Posterior vena cava (tissue), 2 donors: ENCODE measurements around the gene XPO6. TPM values are rescaled to one million over a fixed set of nuclear protein-coding genes. Genes with fewer than 3 reads are reported as not detected.

Experiments used
- DNase-seq: peaks from one replicate; pipeline ENCODE4 v3.0.0-alpha.2; 2020; ENCODE audit warnings: low spot score
- intact Hi-C, 2 donors: fragments of 100-400 bp; cut with DNase I; formaldehyde crosslinking; loops; one replicate each; pipeline versions ENCODE4 v1.14.1 to v1.14.2; 2022 to 2023
- total RNA-seq, 2 donors: library from RNA; stranded (reverse); fragmentation: NEBNext Ultra II Directional; extraction: Animal tissue kit (Norgen Biotek cat#: 25700); gene quantifications; one replicate each; pipeline ENCODE4 v1.2.1, GENCODE V29; 2021
- donor health status: DM: yes; HTN: yes; CAD: no.
- donor health status: DM: yes; HTN: yes; CAD: no.

Gene XPO6
- total RNA-seq, 2 donors from 2014 or later, result 86.9 to 99.7 TPM

GRCh38 chr16:28103516-28104170, 108.1 kb downstream of the XPO6 start:
- no peak for DNase-seq
- intact Hi-C loops, result no loop called here

GRCh38 chr16:28101533-28101890, 110.3 kb downstream of the XPO6 start:
- no peak for DNase-seq

GRCh38 chr16:28100810-28101532, 110.8 kb downstream of the XPO6 start:
- intact Hi-C loops, result no loop called here
- no peak for DNase-seq

More at GRCh38 chr16:28101533-28101890, 110.3 kb downstream of the XPO6 start:
- intact Hi-C loops, result no loop called here

GRCh38 chr16:28098959-28099945, 112.5 kb downstream of the XPO6 start:
- intact Hi-C loops, result no loop called here
- DNase-seq, result peak; percentile 73

- peak; percentile 76 for DNase-seq
- intact Hi-C loops, result no loop called here
Measured at GRCh38 chr16:28098171-28098958, 113.4 kb downstream of the XPO6 start.

GRCh38 chr16:28096983-28097899, 114.5 kb downstream of the XPO6 start:
- intact Hi-C loops, result no loop called here
- DNase-seq, result peak; percentile 76

- intact Hi-C loops, result no loop called here
- DNase-seq, result peak; percentile 68
Measured at GRCh38 chr16:28093385-28093725, 118.4 kb downstream of the XPO6 start.

GRCh38 chr16:28092721-28093384, 118.9 kb downstream of the XPO6 start:
- intact Hi-C loops, result no loop called here
- DNase-seq, result peak; percentile 47

- intact Hi-C loops, result no loop called here
- peak; percentile 63 for DNase-seq
Measured at GRCh38 chr16:28091656-28092055, 120.1 kb downstream of the XPO6 start.

GRCh38 chr16:28090646-28091377, 121.0 kb downstream of the XPO6 start:
- intact Hi-C loops, result no loop called here
- peak; percentile 57 for DNase-seq

GRCh38 chr16:28089992-28090365, 121.8 kb downstream of the XPO6 start:
- peak; percentile 30 for DNase-seq
- intact Hi-C loops, result no loop called here

- intact Hi-C loops, result no loop called here
- no peak for DNase-seq
Measured at GRCh38 chr16:28089205-28089991, 122.4 kb downstream of the XPO6 start.

GRCh38 chr16:28087675-28088300, 124.0 kb downstream of the XPO6 start:
- DNase-seq, result no peak
- intact Hi-C loops, result no loop called here

- intact Hi-C loops, result no loop called here
- DNase-seq, result no peak
Measured at GRCh38 chr16:28087140-28087660, 124.6 kb downstream of the XPO6 start.
